KMS-11 (cell line): ENCODE measurements around the gene EFNA1.
A peak's percentile ranks its signal among the peaks of the same experiment; 100 is the strongest.

Experiments used
- H2AFZ ChIP-seq: fragments of 200-600 bp; sonication (generic); 2 replicates; pipeline ENCODE4 v1.6.1; 2016; ENCODE audit warnings: antibody characterized with exemption, mixed run types, low read depth
- H3K27ac ChIP-seq: fragments of 200-600 bp; sonication (generic); 2 replicates; pipeline ENCODE4 v1.6.1; 2016; ENCODE audit warnings: mild to moderate bottlenecking, mixed run types
- H3K27me3 ChIP-seq: fragments of 200-600 bp; sonication (generic); 2 replicates; pipeline ENCODE4 v1.6.1; 2017; ENCODE audit warnings: mild to moderate bottlenecking, low read depth, mixed run types, moderate library complexity; ENCODE audit not compliant: insufficient read depth
- H3K36me3 ChIP-seq: fragments of 200-600 bp; sonication (generic); 2 replicates; pipeline ENCODE4 v1.6.1; 2017; ENCODE audit warnings: mild to moderate bottlenecking, mixed run types; ENCODE audit not compliant: insufficient read depth
- H3K4me1 ChIP-seq: fragments of 200-600 bp; sonication (generic); 2 replicates; pipeline ENCODE4 v1.6.1; 2016; ENCODE audit warnings: mild to moderate bottlenecking, low read depth, mixed run types; ENCODE audit not compliant: poor library complexity, severe bottlenecking
- H3K4me2 ChIP-seq: fragments of 200-600 bp; sonication (generic); 2 replicates; pipeline ENCODE4 v1.7.0; 2016; ENCODE audit warnings: mild to moderate bottlenecking, mixed run types
- H3K4me3 ChIP-seq: fragments of 200-600 bp; sonication (generic); IDR thresholded peaks from 2 replicates; pipeline ENCODE4 v1.6.1; 2017; ENCODE audit warnings: low read depth, low read length, mixed read lengths; ENCODE audit not compliant: insufficient read depth
- H3K79me2 ChIP-seq: fragments of 200-600 bp; sonication (generic); 2 replicates; pipeline ENCODE4 v1.6.1; 2016; ENCODE audit warnings: low read depth, mixed run types; ENCODE audit not compliant: insufficient read depth
- H3K9ac ChIP-seq: fragments of 200-600 bp; sonication (generic); 2 replicates; pipeline ENCODE4 v1.6.1; 2016; ENCODE audit warnings: mild to moderate bottlenecking, mixed run types
- H4K20me1 ChIP-seq: fragments of 200-600 bp; sonication (generic); 2 replicates; pipeline ENCODE4 v1.6.1; 2016; ENCODE audit warnings: mild to moderate bottlenecking, mixed run types; ENCODE audit not compliant: insufficient read depth
- CTCF ChIP-seq: fragments of 200-600 bp; sonication (generic); conservative IDR thresholded peaks from 2 replicates; pipeline ENCODE4 v1.6.1; 2017; ENCODE audit warnings: low read depth, mild to moderate bottlenecking, antibody characterized with exemption, low read length, moderate library complexity, mixed read lengths

EFNA1 gene, protein sequence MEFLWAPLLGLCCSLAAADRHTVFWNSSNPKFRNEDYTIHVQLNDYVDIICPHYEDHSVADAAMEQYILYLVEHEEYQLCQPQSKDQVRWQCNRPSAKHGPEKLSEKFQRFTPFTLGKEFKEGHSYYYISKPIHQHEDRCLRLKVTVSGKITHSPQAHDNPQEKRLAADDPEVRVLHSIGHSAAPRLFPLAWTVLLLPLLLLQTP

GRCh38 chr1:155127105-155127966 is at the start of gene EFNA1:
Gene EFNA1 (plus strand): TSS chr1:155127876. CDS start chr1:155127978, 102 bp downstream.
- Histone ChIP-seq H3K27me3 (peaks cover 74% of the 10 kb centered on the region), H3K9ac (no peak within 1 kb of the TSS), H2AFZ (peak within 1 kb of the TSS; percentile 72)

GRCh38 chr1:155078469-155079209 is 49.0 kb upstream of the EFNA1 start, which contains the start of gene EFNA3:
Gene EFNA3 (plus strand): TSS chr1:155078837. CDS start chr1:155078942, 105 bp downstream.
- no peaks in the 10 kb centered on the region for H3K79me2 ChIP-seq

More at GRCh38 chr1:155127105-155127966, at the start of gene EFNA1:
- no peaks in the 10 kb centered on the region for H3K79me2 ChIP-seq
- H3K27ac ChIP-seq = no peak within 1 kb of the TSS
- peaks cover 26% of the 10 kb centered on the region for H3K4me1 ChIP-seq
- no peak for TF ChIP-seq CTCF
- peak within 1 kb of the TSS; percentile 88 for H3K4me3 ChIP-seq
- no peaks in the 10 kb centered on the region for H4K20me1 ChIP-seq
- no peaks in the 10 kb centered on the region for H3K36me3 ChIP-seq
- H3K4me2 ChIP-seq = peak within 1 kb of the TSS; percentile 89

DNA sequence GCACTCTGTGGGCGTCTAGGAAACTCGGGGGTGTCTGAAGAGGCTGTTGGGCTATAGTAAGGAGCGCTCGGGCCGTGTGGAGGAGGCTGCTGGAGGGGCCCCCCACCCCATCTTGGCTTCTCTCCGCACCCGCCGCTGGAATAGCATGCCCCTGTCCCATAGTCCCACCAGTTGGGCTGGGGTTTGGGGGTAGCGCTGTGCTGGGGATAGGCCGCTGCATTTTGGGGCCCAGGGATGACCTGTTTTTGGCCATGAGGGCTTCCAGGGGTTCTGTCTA is 48.5 kb upstream of the EFNA1 start:
- Histone ChIP-seq H3K79me2 (no peaks in the 10 kb centered on the region), H2AFZ (peak overlapping the region; percentile 53), H3K9ac (no peak overlapping the region; the same call in 1 of the 2 replicates), H3K27me3 (peaks cover 64% of the 10 kb centered on the region), H4K20me1 (no peaks in the 10 kb centered on the region), H3K4me1 (peaks cover 71% of the 10 kb centered on the region), H3K36me3 (no peaks in the 10 kb centered on the region), H3K4me3 (no peak overlapping the region), H3K4me2 (peak overlapping the region; percentile 77), H3K27ac (no peak overlapping the region)
- no peak for TF ChIP-seq CTCF

More at GRCh38 chr1:155078469-155079209, 49.0 kb upstream of the EFNA1 start, which contains the start of gene EFNA3:
- peaks cover 66% of the 10 kb centered on the region for H3K4me1 ChIP-seq
- peak within 1 kb of the TSS; percentile 77 for H3K4me2 ChIP-seq
- no peaks in the 10 kb centered on the region for H4K20me1 ChIP-seq
- H3K36me3 ChIP-seq = no peaks in the 10 kb centered on the region
- no peak within 1 kb of the TSS; the same call in 1 of the 2 replicates for H3K9ac ChIP-seq
- no peak within 1 kb of the TSS for H3K27ac ChIP-seq
- H3K4me3 ChIP-seq = no peak within 1 kb of the TSS
- no peak for TF ChIP-seq CTCF
- H2AFZ ChIP-seq = peak within 1 kb of the TSS; percentile 53
- H3K27me3 ChIP-seq = peaks cover 63% of the 10 kb centered on the region

DNA sequence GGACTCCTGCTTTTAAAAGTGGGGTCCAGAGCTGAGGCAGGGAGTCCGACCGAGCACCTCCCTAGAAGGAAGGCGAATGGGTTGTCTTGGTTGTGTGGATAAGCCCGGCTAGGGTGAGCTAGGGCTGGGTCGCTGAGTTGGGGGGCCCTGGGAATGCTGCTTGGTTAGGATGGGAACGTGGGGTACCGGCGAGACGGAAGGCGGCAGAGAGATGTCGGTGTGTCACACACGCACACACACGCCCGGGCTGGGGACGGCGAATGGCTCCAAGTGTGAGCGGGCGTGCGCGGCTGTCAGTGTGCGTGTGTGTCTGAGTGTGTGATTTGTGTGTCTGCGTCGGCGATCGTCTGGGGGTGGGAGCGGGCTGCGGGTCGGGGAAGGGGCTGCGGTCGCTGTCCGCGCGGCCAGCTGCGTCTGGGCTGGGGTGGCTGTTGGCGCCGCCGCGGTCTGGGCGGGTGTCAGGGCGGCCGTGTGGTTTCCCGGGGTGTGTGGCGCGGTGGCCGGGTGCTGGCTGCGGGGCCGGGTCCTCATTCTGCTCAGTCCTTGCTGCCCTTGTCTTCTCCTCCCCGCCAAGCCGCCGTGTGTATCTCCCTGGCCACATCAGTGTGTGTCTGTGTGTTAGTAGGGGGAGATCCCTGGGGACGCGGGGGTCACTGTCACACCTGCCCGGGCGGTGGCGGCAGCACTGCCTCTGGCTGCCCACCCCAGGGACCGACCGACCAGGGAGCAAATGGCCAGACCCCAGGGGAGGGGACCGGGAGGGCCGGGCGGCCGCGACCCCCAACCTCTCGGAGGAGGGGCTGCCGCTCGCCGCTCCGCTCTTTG is 48.0 kb upstream of the EFNA1 start:
- TF ChIP-seq CTCF = no peak
- no peak overlapping the region for H2AFZ ChIP-seq
- H3K4me2 ChIP-seq = peak overlapping the region; percentile 77
- no peaks in the 10 kb centered on the region for H3K36me3 ChIP-seq
- H3K27ac ChIP-seq = no peak overlapping the region
- no peak overlapping the region for H3K9ac ChIP-seq
- H3K4me1 ChIP-seq = peaks cover 74% of the 10 kb centered on the region
- H3K4me3 ChIP-seq = no peak overlapping the region
- no peaks in the 10 kb centered on the region for H3K79me2 ChIP-seq
- peaks cover 64% of the 10 kb centered on the region for H3K27me3 ChIP-seq
- H4K20me1 ChIP-seq = no peaks in the 10 kb centered on the region
